BLaER1 (cell line): Measurements from ENCODE around the gene CLGN.

Experiments
- H3K27ac ChIP-seq: shearing (Covaris generic); formaldehyde crosslinking; 2 replicates; pipeline ENCODE4 v1.8.1; 2022
- H3K27me3 ChIP-seq: shearing (Covaris generic); formaldehyde crosslinking; 2 replicates; pipeline ENCODE4 v1.8.1; 2022
- H3K36me3 ChIP-seq: shearing (Covaris generic); formaldehyde crosslinking; 2 replicates; pipeline ENCODE4 v1.8.1; 2022
- H3K4me1 ChIP-seq: shearing (Covaris generic); formaldehyde crosslinking; 2 replicates; pipeline ENCODE4 v1.8.1; 2022
- H3K4me2 ChIP-seq: shearing (Covaris generic); formaldehyde crosslinking; 2 replicates; pipeline ENCODE4 v1.8.1; 2022
- H3K4me3 ChIP-seq: shearing (Covaris generic); formaldehyde crosslinking; 2 replicates; pipeline ENCODE4 v1.8.1; 2022
- H3K9ac ChIP-seq: shearing (Covaris generic); formaldehyde crosslinking; 2 replicates; pipeline ENCODE4 v1.8.1; 2022
- H3K9me3 ChIP-seq: shearing (Covaris generic); formaldehyde crosslinking; 2 replicates; pipeline ENCODE4 v1.8.1; 2022
- H4K20me1 ChIP-seq: shearing (Covaris generic); formaldehyde crosslinking; 2 replicates; pipeline ENCODE4 v1.8.1; 2022
- Cebpa-rat ChIP-seq: shearing (Covaris generic); IDR thresholded peaks from 2 replicates; pipeline ENCODE4 v1.8.1; 2022

CLGN gene

DNA sequence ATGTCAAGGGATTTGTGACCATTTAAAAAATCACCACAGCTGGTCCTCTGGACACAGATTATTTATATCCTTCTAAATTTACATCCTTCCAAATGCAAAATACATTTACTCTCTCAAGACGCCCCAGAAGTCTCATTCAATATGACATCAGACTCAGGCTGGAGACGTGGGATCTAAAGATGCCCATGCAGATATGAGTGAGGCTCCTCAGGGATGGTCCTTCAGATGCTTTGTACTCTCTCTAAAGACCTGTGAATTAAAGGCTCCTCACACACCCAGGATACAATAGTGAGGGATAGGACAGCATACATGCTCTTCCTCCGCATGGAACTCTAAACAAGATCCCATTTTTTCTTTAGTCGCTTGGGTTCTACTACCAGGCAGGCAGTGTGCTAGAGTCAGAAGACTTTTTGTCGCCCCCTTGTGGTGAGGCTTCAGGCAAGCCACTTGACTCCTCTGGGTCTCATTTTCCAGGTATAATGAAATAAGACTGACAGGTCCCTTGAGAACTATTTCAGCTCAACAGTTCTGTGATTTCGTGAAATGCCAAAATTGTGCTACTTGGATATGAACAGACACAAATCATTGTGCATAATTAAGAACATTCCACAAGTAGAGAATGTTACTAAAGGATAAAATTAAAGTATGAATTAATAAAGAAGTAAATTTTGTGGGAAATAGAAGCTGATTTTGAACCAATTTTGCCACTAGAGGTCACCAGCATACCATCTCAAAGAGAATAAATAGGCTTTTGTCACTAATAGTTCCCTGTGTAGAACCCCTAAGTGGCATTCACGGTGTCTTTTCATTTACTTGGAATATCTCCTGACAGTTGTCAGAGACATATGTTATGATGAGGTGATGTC is 67.7 kb downstream of the CLGN start:
- Histone ChIP-seq H3K27me3 (no peaks in the 10 kb centered on the region), H4K20me1 (no peaks in the 10 kb centered on the region), H3K4me3 (no peak overlapping the region), H3K9ac (no peak overlapping the region), H3K4me1 (peaks cover 19% of the 10 kb centered on the region), H3K27ac (no peak overlapping the region), H3K9me3 (no peaks in the 10 kb centered on the region), H3K4me2 (peak overlapping the region; percentile 71), H3K36me3 (no peaks in the 10 kb centered on the region)
- TF ChIP-seq Cebpa-rat, result no peak

DNA sequence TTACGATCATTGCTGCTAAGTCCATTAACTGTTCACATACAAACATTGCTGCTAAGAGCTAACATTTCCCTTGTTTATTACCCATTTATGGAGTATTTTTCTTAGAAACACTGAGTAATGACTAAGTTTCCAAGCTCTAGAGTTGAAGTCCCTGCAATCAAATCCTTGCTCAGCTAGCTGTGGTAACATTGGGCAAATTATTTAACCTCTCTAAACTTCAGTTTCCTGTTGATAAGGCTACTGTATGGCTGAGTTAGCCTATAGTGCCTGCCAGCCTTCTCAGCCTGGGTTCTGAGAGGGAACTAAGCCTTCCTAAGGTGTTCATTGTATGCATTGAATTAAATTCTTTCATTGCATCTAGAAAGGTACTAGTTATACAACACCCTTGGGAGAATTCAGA is 69.2 kb downstream of the CLGN start:
- H3K36me3 ChIP-seq, result no peaks in the 10 kb centered on the region
- peaks cover 25% of the 10 kb centered on the region for H3K4me1 ChIP-seq
- no peaks in the 10 kb centered on the region for H3K9me3 ChIP-seq
- H3K4me2 ChIP-seq, result peak overlapping the region; percentile 71
- H3K4me3 ChIP-seq, result no peak overlapping the region
- 0 out of 2 replicates have a peak overlapping the region, but pooled peaks have one; percentile 13 for H3K9ac ChIP-seq
- TF ChIP-seq Cebpa-rat, result no peak
- no peaks in the 10 kb centered on the region for H3K27me3 ChIP-seq
- H4K20me1 ChIP-seq, result no peaks in the 10 kb centered on the region
- no peak overlapping the region for H3K27ac ChIP-seq

DNA sequence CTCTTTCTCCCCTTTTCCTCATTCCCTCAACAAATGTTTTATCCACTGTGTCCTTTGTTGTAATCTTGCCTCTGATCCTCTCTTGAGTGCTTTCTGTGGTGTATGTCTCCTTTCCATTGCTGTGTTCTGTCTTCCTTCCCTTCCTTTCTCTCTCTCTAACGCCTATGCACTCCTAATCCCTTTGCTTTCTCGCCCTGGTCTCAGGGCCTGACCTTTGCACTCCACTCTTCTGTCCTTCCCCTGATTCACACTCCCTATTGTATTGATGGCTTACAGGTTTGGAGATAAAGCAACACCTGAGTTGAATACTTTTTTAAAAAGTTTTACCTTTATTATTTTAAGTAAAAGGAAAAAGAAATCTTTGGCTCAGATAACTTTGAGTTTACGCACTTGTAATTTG is 69.6 kb downstream of the CLGN start:
- Histone ChIP-seq H3K27ac (no peak overlapping the region), H3K27me3 (no peaks in the 10 kb centered on the region), H3K9me3 (no peaks in the 10 kb centered on the region), H3K9ac (no peak overlapping the region), H4K20me1 (no peaks in the 10 kb centered on the region), H3K4me3 (no peak overlapping the region), H3K4me1 (peaks cover 25% of the 10 kb centered on the region), H3K4me2 (no peak overlapping the region), H3K36me3 (no peaks in the 10 kb centered on the region)
- TF ChIP-seq Cebpa-rat, result no peak

DNA sequence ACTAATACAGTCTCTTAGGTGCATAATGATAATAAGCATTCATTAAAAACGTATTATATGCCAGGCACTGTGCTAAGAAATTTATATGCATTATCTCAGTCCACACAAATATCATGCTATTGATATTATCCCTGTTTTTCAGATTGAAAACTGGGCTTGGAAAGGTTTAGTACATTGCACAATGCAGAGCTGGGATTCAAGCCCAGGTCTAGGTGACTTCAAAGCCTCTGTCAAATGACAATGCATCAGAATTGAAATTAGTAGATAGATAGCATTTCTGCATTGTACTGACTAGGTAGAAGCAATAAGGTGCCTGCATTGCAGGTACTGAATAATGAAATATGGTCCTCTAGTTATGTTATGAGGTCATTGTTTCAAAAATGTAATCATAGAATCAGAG is 72.2 kb downstream of the CLGN start:
- Histone ChIP-seq H3K4me1 (peaks cover 25% of the 10 kb centered on the region), H3K4me2 (no peak overlapping the region), H3K27me3 (no peaks in the 10 kb centered on the region), H3K9me3 (no peaks in the 10 kb centered on the region), H3K4me3 (no peak overlapping the region), H3K9ac (no peak overlapping the region), H4K20me1 (no peaks in the 10 kb centered on the region), H3K27ac (no peak overlapping the region), H3K36me3 (no peaks in the 10 kb centered on the region)
- TF ChIP-seq Cebpa-rat, result no peak

DNA sequence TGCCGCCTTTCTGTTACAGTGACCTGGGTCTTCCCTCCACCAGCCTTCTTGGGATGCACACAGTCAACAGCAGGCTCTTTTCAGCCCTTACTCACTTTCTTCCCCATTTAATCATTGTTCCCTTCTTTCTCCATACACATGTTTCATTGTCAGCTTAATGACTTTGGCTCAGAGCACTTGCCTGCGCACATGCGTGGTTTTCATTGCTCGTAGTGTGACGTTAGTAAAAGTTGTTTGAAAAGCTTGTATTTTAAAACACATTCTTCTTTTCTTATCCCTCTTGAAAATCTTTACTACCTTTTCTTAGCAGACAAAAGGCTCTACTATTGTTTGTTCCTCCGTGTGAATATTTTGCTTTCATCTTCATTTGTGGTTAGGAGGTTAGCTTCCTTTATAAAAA is 73.7 kb downstream of the CLGN start:
- Histone ChIP-seq H3K4me3 (no peak overlapping the region), H3K27me3 (no peaks in the 10 kb centered on the region), H3K9me3 (no peaks in the 10 kb centered on the region), H4K20me1 (no peaks in the 10 kb centered on the region), H3K9ac (no peak overlapping the region), H3K36me3 (no peaks in the 10 kb centered on the region), H3K27ac (no peak overlapping the region), H3K4me1 (peaks cover 13% of the 10 kb centered on the region), H3K4me2 (no peak overlapping the region)
- TF ChIP-seq Cebpa-rat, result no peak

DNA sequence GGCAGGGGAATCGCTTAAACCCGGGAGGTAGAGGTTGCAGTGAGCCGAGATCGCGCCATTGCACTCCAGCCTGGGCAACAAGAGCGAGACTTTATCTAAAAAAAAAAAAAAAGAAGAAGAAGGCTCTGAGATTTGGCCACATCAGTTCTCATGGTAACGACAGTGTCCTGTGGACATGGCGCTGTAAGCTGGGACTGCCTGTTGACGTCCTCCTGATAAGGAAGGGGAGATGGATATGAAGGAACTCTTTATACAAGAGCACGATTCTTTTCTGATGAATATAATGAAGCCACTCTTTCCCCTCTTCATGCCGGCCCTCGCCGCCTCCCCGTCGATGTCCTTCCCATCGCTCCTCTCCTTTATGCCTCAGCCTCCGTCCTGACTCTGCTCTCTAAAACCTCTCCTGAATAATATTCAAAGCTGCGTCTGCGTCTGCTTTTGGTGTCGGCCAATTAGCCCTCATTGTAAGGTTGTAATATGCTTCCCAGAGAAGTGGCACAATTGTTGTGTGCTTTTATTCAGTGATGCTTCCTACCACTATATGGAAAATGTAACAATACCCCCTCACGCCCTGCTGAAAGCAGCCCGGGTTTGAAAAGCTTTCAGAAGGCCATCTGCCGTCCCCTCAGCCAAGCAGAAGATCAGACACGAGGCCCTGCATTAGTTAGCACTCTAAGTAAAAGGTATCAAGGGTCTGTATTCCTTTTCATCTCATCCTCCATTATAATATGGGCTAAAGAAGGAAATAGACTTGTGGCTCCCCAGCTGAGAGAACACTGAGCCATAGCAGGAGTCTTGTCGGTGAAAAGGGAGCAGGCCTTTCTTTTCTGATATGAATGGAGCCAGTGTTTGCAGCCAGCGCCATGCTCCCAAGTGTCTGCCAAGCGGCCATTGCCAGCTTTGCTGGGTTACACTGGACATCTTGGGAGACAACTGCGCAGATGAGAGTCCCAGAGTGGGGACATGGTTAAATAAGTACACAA is 76.1 kb downstream of the CLGN start:
- H3K9me3 ChIP-seq, result no peaks in the 10 kb centered on the region
- no peak overlapping the region for H3K9ac ChIP-seq
- no peaks in the 10 kb centered on the region for H3K27me3 ChIP-seq

DNA sequence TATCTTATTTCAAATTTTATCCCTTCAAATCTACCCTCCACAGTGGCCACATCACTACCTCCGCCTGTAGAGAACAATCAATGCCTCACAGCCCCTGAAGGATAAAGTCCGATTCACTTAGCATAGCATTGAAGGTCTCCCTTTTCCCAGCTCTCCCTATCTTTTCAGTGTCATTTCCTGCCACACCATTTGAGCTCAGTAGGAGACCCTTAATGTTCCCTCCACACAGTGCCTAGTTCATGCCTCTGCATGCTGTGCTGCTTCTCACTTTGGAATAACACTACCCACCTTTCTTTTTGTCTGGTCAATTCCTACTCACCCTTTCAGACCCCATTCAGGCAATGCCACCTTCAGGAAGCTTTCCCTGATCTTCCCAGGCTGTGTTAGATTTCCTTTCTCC is 77.6 kb downstream of the CLGN start:
- no peak overlapping the region for H3K9ac ChIP-seq
- peaks cover 6% of the 10 kb centered on the region; the same call in 1 of the 2 replicates for H3K4me1 ChIP-seq
- H3K4me3 ChIP-seq, result no peak overlapping the region
- H3K27me3 ChIP-seq, result no peaks in the 10 kb centered on the region
- TF ChIP-seq Cebpa-rat, result no peak
- no peaks in the 10 kb centered on the region for H3K9me3 ChIP-seq
- no peak overlapping the region for H3K4me2 ChIP-seq
- H3K27ac ChIP-seq, result no peak overlapping the region
- H4K20me1 ChIP-seq, result no peaks in the 10 kb centered on the region
- H3K36me3 ChIP-seq, result no peaks in the 10 kb centered on the region

More for the DNA sequence above, 76.1 kb downstream of the CLGN start:
- H3K27ac ChIP-seq, result no peak overlapping the region
- H3K4me2 ChIP-seq, result no peak overlapping the region
- TF ChIP-seq Cebpa-rat, result no peak
- H4K20me1 ChIP-seq, result no peaks in the 10 kb centered on the region
- H3K4me1 ChIP-seq, result peaks cover 6% of the 10 kb centered on the region; the same call in 1 of the 2 replicates
- H3K4me3 ChIP-seq, result no peak overlapping the region
- no peaks in the 10 kb centered on the region for H3K36me3 ChIP-seq

DNA sequence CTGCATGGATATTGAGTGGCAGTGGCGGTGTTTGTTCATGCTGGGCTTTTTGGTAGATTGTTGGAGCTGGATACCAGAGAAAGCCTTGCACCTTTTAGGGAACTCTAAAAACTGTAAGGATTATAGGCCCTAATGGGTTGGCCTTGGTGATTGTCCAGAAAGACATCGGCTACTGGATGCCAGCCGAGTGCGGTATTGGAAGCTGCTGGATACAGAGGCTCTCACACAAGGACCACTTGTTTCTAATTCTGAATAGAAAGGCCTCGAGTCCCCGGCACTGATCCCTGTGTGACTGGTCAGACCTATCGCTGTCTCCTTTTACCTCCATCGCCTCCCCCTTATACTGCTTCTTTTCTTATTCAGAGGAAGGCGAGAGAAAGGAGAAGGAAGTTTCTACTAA is 81.3 kb downstream of the CLGN start:
- no peaks in the 10 kb centered on the region; the same call in 1 of the 2 replicates for H3K27me3 ChIP-seq
- no peak overlapping the region for H3K4me3 ChIP-seq
- H3K4me2 ChIP-seq, result no peak overlapping the region
- H3K9me3 ChIP-seq, result no peaks in the 10 kb centered on the region
- H3K9ac ChIP-seq, result no peak overlapping the region
- H3K4me1 ChIP-seq, result no peaks in the 10 kb centered on the region
- no peak overlapping the region for H3K27ac ChIP-seq
- no peak for TF ChIP-seq Cebpa-rat
- no peaks in the 10 kb centered on the region for H4K20me1 ChIP-seq
- H3K36me3 ChIP-seq, result no peaks in the 10 kb centered on the region

DNA sequence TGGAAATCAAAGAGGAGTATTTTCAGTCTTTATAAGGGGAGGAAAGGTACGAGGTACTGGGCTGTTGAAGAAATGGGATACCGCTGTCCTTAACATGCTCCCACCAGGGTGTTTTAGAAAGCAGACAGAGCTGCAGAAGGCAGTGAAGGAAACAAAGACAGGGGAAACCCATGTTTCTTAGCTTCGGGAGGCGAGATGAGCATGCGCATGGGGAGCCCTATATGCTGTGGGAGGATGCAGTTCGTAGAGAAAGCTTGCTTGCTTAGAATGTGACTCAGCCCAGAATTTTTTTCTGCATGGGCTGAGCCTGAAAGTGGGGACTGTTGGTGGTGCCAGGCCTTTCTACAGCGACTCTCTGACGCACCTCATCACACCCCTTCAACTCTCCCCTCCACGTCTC is 82.8 kb downstream of the CLGN start:
- no peak overlapping the region for H3K4me2 ChIP-seq

More for the DNA sequence above, 82.8 kb downstream of the CLGN start:
- Histone ChIP-seq H3K9ac (no peak overlapping the region), H3K36me3 (no peaks in the 10 kb centered on the region), H3K4me3 (no peak overlapping the region), H4K20me1 (no peaks in the 10 kb centered on the region), H3K27me3 (no peaks in the 10 kb centered on the region; the same call in 1 of the 2 replicates), H3K27ac (no peak overlapping the region), H3K4me1 (no peaks in the 10 kb centered on the region), H3K9me3 (no peaks in the 10 kb centered on the region)
- no peak for TF ChIP-seq Cebpa-rat
